Endothelial cell of umbilical vein (primary cell): ENCODE measurements around the gene FOXK1.

Source experiments
- EZH2 ChIP-seq: IDR thresholded peaks from 2 replicates; pipeline ENCODE4 v1.6.1; 2012; ENCODE audit warnings: borderline replicate concordance, low read depth, mild to moderate bottlenecking, moderate library complexity, low read length, inconsistent platforms; ENCODE audit not compliant: severe bottlenecking
- FOS ChIP-seq: IDR thresholded peaks from 2 replicates; pipeline ENCODE4 v1.6.1; 2011; ENCODE audit warnings: mild to moderate bottlenecking, low read length, moderate library complexity, borderline replicate concordance; ENCODE audit not compliant: insufficient read depth
- POLR2A ChIP-seq: IDR thresholded peaks from 2 replicates; pipeline ENCODE4 v1.6.1; 2012; ENCODE audit warnings: low read depth, mild to moderate bottlenecking, control low read depth, low read length
- POLR2AphosphoS5 ChIP-seq: IDR thresholded peaks from 2 replicates; pipeline ENCODE4 v1.6.1; 2012; ENCODE audit warnings: low read depth, mild to moderate bottlenecking, control low read depth, low read length, moderate library complexity; ENCODE audit not compliant: insufficient read depth
- TF ChIP-seq, protein P1 (sequence below), 2 donors: IDR thresholded peaks; 1 replicate in 1 of 2; 2 replicates in 1 of 2; pipeline ENCODE4 v1.5.1; 2011; ENCODE audit warnings: low read length in 2 of 2, mild to moderate bottlenecking in 2 of 2, moderate library complexity in 2 of 2, control low read depth in 1 of 2, inconsistent platforms in 1 of 2, low read depth in 1 of 2; ENCODE audit not compliant: insufficient read depth in 1 of 2; ENCODE audit errors: extremely low read depth in 1 of 2

DNA sequence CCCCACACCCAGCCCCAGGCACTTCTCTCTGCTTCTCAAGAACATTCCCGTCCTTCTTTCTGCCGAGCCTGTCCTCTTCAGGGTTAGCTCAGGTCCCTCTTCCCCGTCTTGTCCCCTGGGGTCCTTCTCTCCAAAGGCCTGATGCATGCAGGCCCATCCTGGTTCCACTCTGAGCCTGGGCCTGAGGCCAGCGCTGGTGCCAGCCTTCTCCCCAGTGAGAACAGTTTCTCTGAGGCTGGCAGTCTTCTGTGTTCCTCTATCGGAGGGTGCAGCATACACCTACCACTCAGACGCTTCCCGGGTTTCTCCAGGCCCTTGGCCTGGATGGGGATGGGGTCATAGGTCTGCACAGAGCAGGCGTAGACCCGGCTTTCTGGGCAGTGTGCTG lies 108.0 kb downstream of the FOXK1 start:
- TF ChIP-seq, protein P1, sequence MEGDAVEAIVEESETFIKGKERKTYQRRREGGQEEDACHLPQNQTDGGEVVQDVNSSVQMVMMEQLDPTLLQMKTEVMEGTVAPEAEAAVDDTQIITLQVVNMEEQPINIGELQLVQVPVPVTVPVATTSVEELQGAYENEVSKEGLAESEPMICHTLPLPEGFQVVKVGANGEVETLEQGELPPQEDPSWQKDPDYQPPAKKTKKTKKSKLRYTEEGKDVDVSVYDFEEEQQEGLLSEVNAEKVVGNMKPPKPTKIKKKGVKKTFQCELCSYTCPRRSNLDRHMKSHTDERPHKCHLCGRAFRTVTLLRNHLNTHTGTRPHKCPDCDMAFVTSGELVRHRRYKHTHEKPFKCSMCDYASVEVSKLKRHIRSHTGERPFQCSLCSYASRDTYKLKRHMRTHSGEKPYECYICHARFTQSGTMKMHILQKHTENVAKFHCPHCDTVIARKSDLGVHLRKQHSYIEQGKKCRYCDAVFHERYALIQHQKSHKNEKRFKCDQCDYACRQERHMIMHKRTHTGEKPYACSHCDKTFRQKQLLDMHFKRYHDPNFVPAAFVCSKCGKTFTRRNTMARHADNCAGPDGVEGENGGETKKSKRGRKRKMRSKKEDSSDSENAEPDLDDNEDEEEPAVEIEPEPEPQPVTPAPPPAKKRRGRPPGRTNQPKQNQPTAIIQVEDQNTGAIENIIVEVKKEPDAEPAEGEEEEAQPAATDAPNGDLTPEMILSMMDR (IDR thresholded peaks at IDR 0.05; ENCODE audit: extremely low read depth in 1 of 2, insufficient read depth in 1 of 2, low read depth in 1 of 2, low read length in 2 of 2): no peak
- TF ChIP-seq POLR2A (no peak), EZH2 (no peak), FOS (no peak), POLR2AphosphoS5 (no peak)
